Measurements from ENCODE around the gene LRRC56. TPM values are rescaled to one million over a fixed set of nuclear protein-coding genes. Genes with fewer than 3 reads are reported as not detected.

The LRRC56 gene
- polyA plus RNA-seq, 3 donors = 0.09 to 0.68 TPM; not detected in 1

DNA sequence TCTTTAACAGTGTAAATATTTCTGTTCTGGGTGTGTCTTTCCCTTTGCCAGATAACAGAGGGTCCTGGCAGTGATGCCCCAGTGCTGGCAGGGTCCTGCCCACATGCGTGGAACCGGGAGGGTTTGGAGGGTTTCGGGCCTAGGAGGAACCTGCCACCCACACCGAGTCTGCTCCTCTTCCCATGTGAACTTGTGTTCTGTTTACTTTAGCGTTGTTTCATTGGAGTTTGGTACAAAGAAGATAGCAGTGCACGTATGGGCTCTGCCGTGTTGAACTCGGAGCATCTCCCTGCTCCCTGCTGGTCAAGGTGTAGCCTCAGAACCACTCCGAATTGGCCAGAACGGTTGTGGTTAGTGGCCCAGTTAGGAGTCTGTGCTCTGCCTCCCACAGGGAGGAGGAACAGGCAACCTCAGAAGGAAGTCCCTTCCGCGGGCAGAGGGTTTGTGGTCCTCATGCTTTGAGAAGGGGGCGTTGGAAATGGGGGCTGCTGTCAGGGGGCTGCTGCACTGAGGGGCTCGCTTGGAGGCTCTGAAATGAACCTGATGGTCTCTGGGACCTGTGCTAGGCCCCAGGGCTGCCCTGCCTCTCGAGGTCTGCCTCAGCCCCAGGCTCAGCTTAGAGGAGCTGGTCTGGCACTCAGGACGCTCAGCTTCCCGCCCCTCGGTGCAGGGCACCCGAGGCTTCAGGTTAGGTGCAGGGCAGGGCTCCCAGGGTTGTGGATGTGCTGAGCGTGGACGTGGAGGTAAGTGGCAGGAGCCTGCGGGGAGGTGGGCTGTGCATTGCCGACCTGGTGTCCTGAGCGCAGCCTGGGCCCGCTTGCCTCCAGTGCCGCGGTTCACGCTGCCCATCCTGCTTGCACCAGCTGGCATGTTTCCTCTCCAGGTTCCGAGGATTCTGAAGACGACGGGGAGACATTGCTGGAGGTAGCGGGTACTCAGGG is 49.3 kb downstream of the LRRC56 start:
- peaks cover 53% of the 10 kb centered on the region for H3K79me2 ChIP-seq (ENCODE audit: insufficient read depth, low read length)
- H4K20me1 ChIP-seq (ENCODE audit: insufficient read depth, low read length) = peaks cover 69% of the 10 kb centered on the region
- no peak overlapping the region for H3K4me3 Mint-ChIP-seq
- no peak overlapping the region for H3K4me3 ChIP-seq (replicated peaks in 1 of 3; ENCODE audit: low read depth in 2 of 3, low read length in 3 of 3)
- TF ChIP-seq CTCF (IDR thresholded peaks at IDR 0.05) = no peak
- H3K9ac ChIP-seq (ENCODE audit: insufficient read depth, low read length, poor library complexity, severe bottlenecking) = peak overlapping the region; percentile 2
- peak overlapping the region; percentile 94 to 97 (median 95) for H3K27ac Mint-ChIP-seq
- H3K9me3 Mint-ChIP-seq = no peaks in the 10 kb centered on the region
- no peaks in the 10 kb centered on the region for H3K27me3 ChIP-seq (ENCODE audit: control insufficient read depth in 2 of 2, insufficient read depth in 2 of 2, low read length in 2 of 2)
- peaks cover 0 to 2% (median 0%) of the 10 kb centered on the region in 3 donors for H3K27me3 Mint-ChIP-seq (ENCODE audit: low read depth in 3 of 3)
- peaks cover 71 to 87% of the 10 kb centered on the region in 2 donors for H3K36me3 Mint-ChIP-seq
- H3K36me3 ChIP-seq (replicated peaks in 1 of 2; ENCODE audit: control insufficient read depth in 1 of 2, insufficient read depth in 2 of 2, low read length in 2 of 2) = peaks cover 53 to 77% of the 10 kb centered on the region in 2 donors
- intact Hi-C loops (cut with micrococcal nuclease) = no loop called here
- no peak overlapping the region for H3K4me2 ChIP-seq (replicated peaks; ENCODE audit: extremely low read depth, low read length, poor library complexity, severe bottlenecking)
- H2AFZ ChIP-seq (ENCODE audit: insufficient read depth, low read depth, low read length, poor library complexity, severe bottlenecking) = no peak overlapping the region
- no peaks in the 10 kb centered on the region for H3K9me3 ChIP-seq (replicated peaks in 1 of 2; ENCODE audit: control insufficient read depth in 1 of 2, insufficient read depth in 1 of 2, low read length in 2 of 2)
- WGBS (ENCODE audit: insufficient coverage) = 84% methylated on average over 30 of the region's 32 CpGs
- no peak for DNase-seq
- peaks cover 25% of the 10 kb centered on the region for H3K4me1 Mint-ChIP-seq
- H3K4me1 ChIP-seq (ENCODE audit: control insufficient read depth in 1 of 2, insufficient read depth in 2 of 2, low read length in 2 of 2) = peaks cover 23 to 24% of the 10 kb centered on the region in 2 donors
- H3K27ac ChIP-seq (ENCODE audit: low read depth in 1 of 2, low read length in 2 of 2) = peak overlapping the region; percentile 74 to 82

GRCh38 chr11:587546-587945 is 50.2 kb downstream of the LRRC56 start:
- Histone ChIP-seq H3K4me1 (ENCODE audit: control insufficient read depth in 1 of 2, insufficient read depth in 2 of 2, low read length in 2 of 2) (peaks cover 23 to 24% of the 10 kb centered on the region in 2 donors), H3K9ac (ENCODE audit: insufficient read depth, low read length, poor library complexity, severe bottlenecking) (peak overlapping the region; percentile 2), H3K36me3 (replicated peaks in 1 of 2; ENCODE audit: control insufficient read depth in 1 of 2, insufficient read depth in 2 of 2, low read length in 2 of 2) (peaks cover 55 to 78% of the 10 kb centered on the region in 2 donors), H3K4me2 (replicated peaks; ENCODE audit: extremely low read depth, low read length, poor library complexity, severe bottlenecking) (peak overlapping the region; percentile 22), H3K27me3 (ENCODE audit: control insufficient read depth in 2 of 2, insufficient read depth in 2 of 2, low read length in 2 of 2) (no peaks in the 10 kb centered on the region), H2AFZ (ENCODE audit: insufficient read depth, low read depth, low read length, poor library complexity, severe bottlenecking) (no peak overlapping the region), H3K79me2 (ENCODE audit: insufficient read depth, low read length) (peaks cover 46% of the 10 kb centered on the region), H3K4me3 (replicated peaks in 1 of 3; ENCODE audit: low read depth in 2 of 3, low read length in 3 of 3) (no peak overlapping the region), H3K27ac (ENCODE audit: low read depth in 1 of 2, low read length in 2 of 2) (peak overlapping the region; percentile 74 to 82), H3K9me3 (replicated peaks in 1 of 2; ENCODE audit: control insufficient read depth in 1 of 2, insufficient read depth in 1 of 2, low read length in 2 of 2) (no peaks in the 10 kb centered on the region), H4K20me1 (ENCODE audit: insufficient read depth, low read length) (peaks cover 62% of the 10 kb centered on the region)
- H3K27ac Mint-ChIP-seq = peak overlapping the region; percentile 94 to 97 (median 95)
- no peak for DNase-seq
- TF ChIP-seq CTCF (IDR thresholded peaks at IDR 0.05) = no peak
- intact Hi-C loops (cut with micrococcal nuclease) = no loop called here
- no peak overlapping the region for H3K4me3 Mint-ChIP-seq
- 94% methylated on average over 2 of the region's 8 CpGs for WGBS (ENCODE audit: insufficient coverage)
- peaks cover 69 to 87% of the 10 kb centered on the region in 2 donors for H3K36me3 Mint-ChIP-seq
- peaks cover 25% of the 10 kb centered on the region for H3K4me1 Mint-ChIP-seq
- H3K9me3 Mint-ChIP-seq = no peaks in the 10 kb centered on the region
- H3K27me3 Mint-ChIP-seq (ENCODE audit: low read depth in 3 of 3) = peaks cover 0 to 2% (median 0%) of the 10 kb centered on the region in 3 donors
